A673 (cell line): ENCODE results near the gene CNPY1.

Source experiments
- CTCF ChIP-seq: fragments of 300-800, 200-600 bp; sonication (generic); conservative IDR thresholded peaks from 2 replicates; pipeline ENCODE4 v1.5.1; 2017; ENCODE audit warnings: low read depth, mild to moderate bottlenecking, antibody characterized with exemption, low read length, moderate library complexity, mixed read lengths
- EZH2 ChIP-seq: fragments of 200-600 bp; sonication (generic); IDR thresholded peaks from 2 replicates; pipeline ENCODE4 v1.6.1; 2017; ENCODE audit warnings: borderline replicate concordance, low read depth, mild to moderate bottlenecking, mixed read lengths, antibody characterized with exemption, low read length; ENCODE audit not compliant: poor library complexity, severe bottlenecking

GRCh38 chr7:155466142-155466813, 80.1 kb downstream of the CNPY1 start:
- TF ChIP-seq CTCF (no peak), EZH2 (no peak)
